Stimulated activated CD4-positive, alpha-beta T cell treated with anti-CD3 and anti-CD28 coated beads, Interleukin-4, amount 100 ng/mL, for 24 hours (primary cell): ENCODE results near the gene SDK1.

Source experiments
- DNase-seq: peaks from one replicate; pipeline ENCODE4 v3.0.0-alpha.2; 2020

The SDK1 gene

DNA sequence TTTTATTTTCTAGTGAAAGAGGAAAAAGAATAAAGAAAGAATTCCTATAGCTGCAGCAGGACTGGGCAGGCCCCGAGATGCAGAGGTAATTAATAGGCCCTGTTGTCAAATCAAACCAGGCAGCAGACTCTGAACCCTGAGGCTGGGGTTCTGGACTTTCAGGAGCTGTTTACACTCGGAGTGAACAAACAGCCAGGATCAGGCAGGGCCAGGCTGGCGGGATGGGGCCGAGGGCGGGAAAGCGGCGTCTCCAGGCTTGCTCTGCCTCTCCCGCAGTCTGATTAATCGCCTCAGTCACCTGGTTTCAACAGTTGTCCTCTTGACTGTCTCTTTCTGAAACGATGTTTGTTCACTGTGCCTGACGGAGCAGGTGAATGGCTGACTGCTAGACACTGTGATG is 705.6 kb downstream of the SDK1 start:
- DNase-seq = no peak

DNA sequence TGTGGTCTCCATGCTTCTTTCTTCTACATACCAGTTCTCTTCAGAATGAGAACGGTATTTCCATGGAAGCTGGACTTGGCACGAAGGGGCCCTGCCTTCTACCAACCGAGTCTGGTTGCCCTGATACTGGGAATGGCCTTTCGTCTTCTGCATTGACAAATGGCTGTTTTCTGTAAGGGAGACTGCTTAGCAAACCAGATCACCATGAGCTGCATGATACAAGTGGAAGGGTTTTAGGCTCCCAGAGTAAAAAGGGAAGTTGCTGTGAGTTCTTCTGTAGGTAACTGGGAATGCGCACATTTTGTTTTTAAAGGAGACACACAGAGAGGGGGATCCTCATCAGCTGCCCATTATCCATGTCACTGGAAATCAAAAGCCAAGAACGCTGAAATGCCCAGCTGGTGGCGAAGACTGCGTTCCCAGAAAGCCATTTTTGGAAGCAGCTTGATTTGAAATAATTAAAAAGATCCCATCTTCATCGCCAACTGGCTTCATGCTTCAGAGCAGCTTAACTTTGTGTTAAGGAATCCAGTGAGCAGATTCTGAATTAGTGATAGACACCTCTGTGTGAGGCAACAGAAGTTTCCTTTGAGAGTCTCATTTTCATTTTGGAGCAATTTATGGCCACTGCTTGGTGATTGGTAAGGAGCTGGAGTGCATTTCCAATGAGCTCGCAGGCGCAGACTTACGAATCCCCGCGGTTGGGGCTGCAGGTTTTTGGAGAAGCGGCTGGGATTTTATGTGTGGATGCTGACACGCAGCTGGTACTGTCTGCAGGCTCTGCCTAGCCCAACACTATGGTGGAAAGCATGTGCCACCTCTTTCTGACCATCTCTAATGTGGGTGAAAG is 708.4 kb downstream of the SDK1 start:
- DNase-seq = no peak

GRCh38 chr7:4010061-4010605 is 709.1 kb downstream of the SDK1 start:
- DNase-seq = no peak

- DNase-seq = no peak
Observed at GRCh38 chr7:4010923-4011656, 710.0 kb downstream of the SDK1 start.

DNA sequence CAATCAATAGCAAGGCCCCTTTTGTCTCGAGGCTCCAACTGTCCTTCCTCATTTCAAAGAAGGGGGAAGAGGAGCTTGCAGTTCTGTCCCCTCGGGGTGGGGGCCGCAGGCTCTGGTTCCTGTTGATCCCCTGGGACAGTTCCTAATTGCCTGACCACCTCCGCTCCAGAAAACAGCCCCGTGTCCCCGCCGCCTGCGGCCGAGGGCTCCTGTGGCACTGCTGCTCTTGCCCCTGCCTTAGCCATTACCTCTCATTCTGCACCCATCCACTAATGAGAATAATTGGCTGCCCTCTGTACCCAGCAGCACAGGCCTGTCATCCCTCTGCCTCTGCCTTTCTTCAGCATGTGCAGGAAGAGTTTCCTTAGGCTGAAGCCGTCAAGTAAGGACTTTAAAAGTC is 712.7 kb downstream of the SDK1 start:
- DNase-seq = no peak

DNA sequence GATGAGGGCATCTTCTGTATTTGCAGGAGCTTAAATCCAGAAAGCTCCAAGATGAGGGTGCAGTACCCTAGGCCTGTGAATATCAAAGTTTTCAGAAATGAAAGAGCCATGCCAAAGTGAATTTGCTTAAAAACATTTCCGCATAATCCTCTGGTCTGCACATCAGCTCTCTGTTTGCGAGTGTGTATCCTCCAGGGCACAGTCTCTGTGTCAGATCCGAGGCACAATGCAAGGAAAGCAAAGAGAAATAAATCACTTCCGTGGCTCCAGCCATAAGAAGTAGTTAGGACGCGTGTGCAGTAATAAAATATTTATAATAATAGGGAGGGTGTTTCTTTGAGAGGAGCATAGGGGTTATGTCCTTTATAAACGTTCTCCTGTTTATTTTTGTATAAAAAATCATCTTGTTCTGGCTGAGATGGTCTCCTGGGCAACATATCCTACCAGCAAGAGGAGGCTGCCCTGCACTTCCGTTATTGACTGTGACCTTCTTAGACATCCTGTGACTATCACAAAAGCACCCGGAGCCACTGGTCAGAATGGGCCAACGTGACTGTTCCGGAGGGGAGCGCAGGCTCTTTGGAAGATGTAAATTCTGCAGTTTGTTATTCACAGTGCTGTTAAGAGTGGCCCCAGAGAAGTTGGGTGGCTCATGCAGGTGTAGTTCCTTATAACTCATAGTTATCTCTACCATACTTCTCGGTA is 713.4 kb downstream of the SDK1 start:
- no peak for DNase-seq

GRCh38 chr7:4015371-4015770 is 714.3 kb downstream of the SDK1 start:
- DNase-seq = no peak

DNA sequence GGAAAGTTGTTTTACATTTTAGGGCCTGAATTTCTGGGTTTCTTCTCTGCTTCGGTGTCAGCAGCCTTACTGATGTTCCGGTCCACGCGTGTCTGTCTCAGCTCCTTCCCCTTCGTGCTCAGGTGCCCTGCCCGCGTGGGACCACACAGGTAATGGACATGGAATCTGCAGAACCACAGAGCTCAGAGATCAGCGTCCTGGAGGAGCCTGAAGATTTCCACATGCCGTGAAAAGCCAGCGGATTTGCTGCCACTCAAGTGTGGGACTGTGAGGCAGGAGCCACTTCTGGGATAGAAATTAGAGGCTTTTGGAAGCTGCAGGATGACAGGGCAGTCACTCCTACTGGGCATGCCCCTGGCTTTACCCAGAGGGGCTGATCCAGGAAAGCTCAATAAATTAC is 714.9 kb downstream of the SDK1 start:
- no peak for DNase-seq

- no peak for DNase-seq
Observed at GRCh38 chr7:4017081-4017480, 716.0 kb downstream of the SDK1 start.

GRCh38 chr7:4017785-4018184 is 716.7 kb downstream of the SDK1 start:
- DNase-seq = no peak

GRCh38 chr7:4018601-4019316 is 717.7 kb downstream of the SDK1 start:
- DNase-seq = no peak

DNA sequence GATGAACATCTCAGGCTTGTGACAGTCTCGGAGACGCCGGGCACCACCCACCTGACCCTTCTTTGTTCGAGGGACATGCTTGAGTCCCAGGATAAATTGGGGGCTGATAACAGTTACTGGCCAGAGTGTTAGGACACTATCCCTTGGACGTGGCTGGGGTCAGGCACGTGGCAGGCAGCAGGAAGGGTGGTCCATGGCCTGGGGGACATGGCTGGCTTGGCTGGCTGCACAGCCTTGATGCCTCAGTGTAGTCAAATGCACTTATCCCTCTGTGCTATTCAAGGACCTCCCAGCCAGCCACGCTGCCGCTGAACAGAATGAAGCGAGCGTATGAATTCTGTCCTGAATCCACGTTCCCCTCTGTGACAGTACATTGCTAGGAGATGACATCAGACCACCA is 719.0 kb downstream of the SDK1 start:
- DNase-seq = no peak

- no peak for DNase-seq
Observed at GRCh38 chr7:4021413-4021812, 720.4 kb downstream of the SDK1 start.

- no peak for DNase-seq
Observed at GRCh38 chr7:4022265-4022664, 721.2 kb downstream of the SDK1 start.

DNA sequence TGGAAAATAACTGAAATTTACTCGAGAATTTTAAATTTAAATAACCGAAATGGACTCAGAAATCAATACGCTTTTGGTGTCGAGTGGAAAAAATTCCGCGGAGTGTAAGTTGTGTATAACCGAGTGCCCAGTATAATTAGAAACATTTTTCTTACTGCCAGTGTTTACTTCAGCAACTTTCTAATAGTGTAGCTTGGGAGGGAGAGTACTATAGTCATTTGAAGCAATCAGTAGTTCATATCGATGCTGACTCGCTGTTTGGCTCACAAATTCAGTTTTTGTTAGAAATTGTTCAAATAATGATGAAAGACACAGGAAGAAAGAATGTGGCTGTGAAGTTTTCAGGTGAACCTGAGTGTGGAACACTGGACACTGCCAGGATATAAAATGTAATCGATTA is 722.5 kb downstream of the SDK1 start:
- no peak for DNase-seq

DNA sequence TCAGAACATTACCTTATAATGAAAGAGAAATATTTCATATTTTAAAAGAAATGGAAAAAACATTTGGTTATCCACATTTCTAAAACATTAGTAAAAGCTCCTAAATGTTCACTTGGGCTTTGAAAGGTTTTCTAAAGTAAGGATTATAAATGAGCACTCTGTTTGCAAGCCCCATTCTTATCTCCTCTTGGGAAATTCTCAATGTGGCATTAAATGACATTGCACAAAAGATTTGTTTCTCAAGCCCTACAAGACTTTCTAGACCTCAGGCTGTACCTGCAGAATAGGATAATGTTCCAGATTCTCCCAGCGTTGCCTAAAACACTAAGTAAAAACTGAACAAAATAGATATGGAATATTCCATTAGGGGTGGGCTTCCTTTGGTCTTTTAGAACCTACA is 723.1 kb downstream of the SDK1 start:
- DNase-seq = no peak

- DNase-seq = no peak
Observed at GRCh38 chr7:4024806-4025205, 723.8 kb downstream of the SDK1 start.

- DNase-seq = no peak
Observed at GRCh38 chr7:4025210-4025609, 724.2 kb downstream of the SDK1 start.

GRCh38 chr7:4025694-4026615 is 724.9 kb downstream of the SDK1 start:
- no peak for DNase-seq

DNA sequence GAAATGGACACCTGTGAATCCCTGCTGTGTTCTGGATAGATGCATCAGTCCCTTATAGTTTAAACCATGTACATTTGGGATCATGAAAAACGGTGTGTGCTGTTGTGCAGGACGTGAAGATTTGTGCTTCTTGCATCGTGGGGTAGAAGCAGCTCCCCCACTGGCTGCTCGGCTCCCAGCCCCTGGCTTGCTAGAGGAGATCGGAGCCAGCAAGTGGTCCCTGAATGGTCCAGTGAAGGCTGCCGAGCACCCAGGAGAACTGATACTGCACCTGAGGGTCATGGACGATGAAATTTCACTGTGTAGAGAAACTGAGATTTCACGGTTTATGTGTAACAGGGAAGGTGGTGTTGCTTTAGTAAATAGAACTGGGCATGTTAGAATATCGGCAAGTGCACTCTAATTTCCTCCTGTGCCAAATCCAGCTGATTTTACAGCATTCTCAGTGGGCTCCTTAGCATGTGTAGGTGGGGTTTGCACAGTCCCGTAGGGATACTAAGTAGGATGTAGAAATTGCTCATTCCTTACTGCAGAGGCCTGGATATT is 726.0 kb downstream of the SDK1 start:
- DNase-seq = no peak

DNA sequence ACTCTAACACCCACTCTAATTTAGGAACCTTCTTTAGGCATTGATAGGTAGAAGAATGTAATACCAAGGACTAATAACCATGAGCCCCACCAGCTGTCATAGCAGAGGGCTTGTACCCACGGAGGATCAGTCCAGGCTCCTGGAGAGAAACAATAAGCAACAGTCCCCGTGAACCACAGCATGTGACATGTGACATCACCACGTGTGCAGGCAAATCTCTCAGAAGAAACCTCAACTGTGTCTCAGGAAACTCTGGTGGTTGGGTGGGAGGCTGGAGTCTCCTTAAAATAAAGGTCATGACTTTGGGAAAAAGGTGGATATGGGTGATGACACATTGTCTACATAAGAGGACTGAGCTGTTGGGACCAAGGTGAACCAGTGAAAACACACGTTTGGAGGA is 727.2 kb downstream of the SDK1 start:
- DNase-seq = no peak
